WTC11 (cell line): Measurements from ENCODE around the gene EEF2K.

Experiments
- CREB1 ChIP-seq: sonication (generic); formaldehyde crosslinking; IDR thresholded peaks from 2 replicates; pipeline ENCODE4 v1.8.0; 2023; ENCODE audit warnings: mild to moderate bottlenecking, missing genetic modification reagents
- ESRRA ChIP-seq: sonication (generic); formaldehyde crosslinking; IDR thresholded peaks from 2 replicates; pipeline ENCODE4 v1.8.1; 2022; ENCODE audit warnings: mild to moderate bottlenecking, missing genetic modification reagents, borderline replicate concordance
- FOXK1 ChIP-seq: sonication (generic); formaldehyde crosslinking; IDR thresholded peaks from 2 replicates; pipeline ENCODE4 v1.8.0; 2022; ENCODE audit warnings: mild to moderate bottlenecking, moderate library complexity, missing genetic modification reagents
- NR3C1 ChIP-seq: sonication (generic); formaldehyde crosslinking; conservative IDR thresholded peaks from 2 replicates; pipeline ENCODE4 v1.8.1; 2023; ENCODE audit warnings: low read depth, mild to moderate bottlenecking, missing genetic modification reagents
- PREB ChIP-seq: sonication (generic); formaldehyde crosslinking; IDR thresholded peaks from 2 replicates; pipeline ENCODE4 v1.8.1; 2022; ENCODE audit warnings: mild to moderate bottlenecking, missing genetic modification reagents, moderate library complexity, borderline replicate concordance
- SMAD3 ChIP-seq: sonication (generic); formaldehyde crosslinking; IDR thresholded peaks from 2 replicates; pipeline ENCODE4 v1.8.0; 2022; ENCODE audit warnings: missing genetic modification reagents, mild to moderate bottlenecking, borderline replicate concordance
- USF1 ChIP-seq: sonication (generic); formaldehyde crosslinking; IDR thresholded peaks from 2 replicates; pipeline ENCODE4 v1.8.0; 2022; ENCODE audit warnings: mild to moderate bottlenecking, missing genetic modification reagents
- USF2 ChIP-seq: sonication (generic); formaldehyde crosslinking; IDR thresholded peaks from 2 replicates; pipeline ENCODE4 v1.8.1; 2023; ENCODE audit warnings: mild to moderate bottlenecking, missing genetic modification reagents, moderate library complexity
- ZBTB43 ChIP-seq: sonication (generic); formaldehyde crosslinking; IDR thresholded peaks from 2 replicates; pipeline ENCODE4 v1.8.1; 2023; ENCODE audit warnings: mild to moderate bottlenecking, missing genetic modification reagents
- ZNF263 ChIP-seq: sonication (generic); formaldehyde crosslinking; IDR thresholded peaks from 2 replicates; pipeline ENCODE4 v1.8.1; 2022; ENCODE audit warnings: low read depth, mild to moderate bottlenecking, moderate library complexity, missing genetic modification reagents
- TF ChIP-seq, protein P1 (sequence below): sonication (generic); formaldehyde crosslinking; IDR thresholded peaks from 2 replicates; pipeline ENCODE4 v1.8.1; 2022; ENCODE audit warnings: low read depth, mild to moderate bottlenecking, moderate library complexity, missing genetic modification reagents, borderline replicate concordance
- TF ChIP-seq, protein P2 (sequence below): fragments of 200-600 bp; IDR thresholded peaks from 2 replicates; pipeline ENCODE4 v1.8.0; 2022; ENCODE audit warnings: antibody characterized with exemption
- TF ChIP-seq, protein P3 (sequence below): sonication (generic); formaldehyde crosslinking; IDR thresholded peaks from 2 replicates; pipeline ENCODE4 v1.8.0; 2022; ENCODE audit warnings: mild to moderate bottlenecking, missing genetic modification reagents

DNA sequence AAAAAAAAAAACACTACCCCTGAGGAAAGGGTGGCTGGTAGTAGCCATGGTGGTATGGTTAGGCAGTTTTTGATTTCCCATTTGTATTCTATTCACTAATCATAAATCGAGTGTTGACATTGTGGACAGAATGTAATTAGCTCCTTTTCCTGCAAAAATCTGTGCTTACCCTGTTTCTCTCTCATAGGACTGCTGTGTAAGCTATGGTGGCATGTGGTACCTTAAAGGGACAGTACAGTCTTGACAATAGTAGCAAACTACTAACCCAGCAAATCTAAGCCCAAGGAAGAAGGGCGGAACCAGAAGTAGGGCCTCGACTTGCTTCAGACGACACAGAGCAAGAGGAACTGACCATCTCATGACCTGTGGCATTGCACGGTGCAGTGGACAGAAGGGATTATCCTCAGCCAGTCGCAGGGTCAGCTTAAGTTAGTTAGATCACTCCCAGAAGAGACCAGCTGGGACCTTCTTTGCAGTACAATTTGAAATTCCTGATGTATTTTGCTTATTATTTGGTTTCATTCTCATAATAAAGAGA is 127.4 kb downstream of the EEF2K start:
- no peak for TF ChIP-seq NR3C1
- no peak for TF ChIP-seq ZNF263 (CRISPR knock-in tag)
- TF ChIP-seq CREB1, result no peak
- no peak for TF ChIP-seq ZBTB43 (CRISPR knock-in tag)
- TF ChIP-seq, protein P1, sequence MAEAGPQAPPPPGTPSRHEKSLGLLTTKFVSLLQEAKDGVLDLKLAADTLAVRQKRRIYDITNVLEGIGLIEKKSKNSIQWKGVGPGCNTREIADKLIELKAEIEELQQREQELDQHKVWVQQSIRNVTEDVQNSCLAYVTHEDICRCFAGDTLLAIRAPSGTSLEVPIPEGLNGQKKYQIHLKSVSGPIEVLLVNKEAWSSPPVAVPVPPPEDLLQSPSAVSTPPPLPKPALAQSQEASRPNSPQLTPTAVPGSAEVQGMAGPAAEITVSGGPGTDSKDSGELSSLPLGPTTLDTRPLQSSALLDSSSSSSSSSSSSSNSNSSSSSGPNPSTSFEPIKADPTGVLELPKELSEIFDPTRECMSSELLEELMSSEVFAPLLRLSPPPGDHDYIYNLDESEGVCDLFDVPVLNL, result no peak
- TF ChIP-seq, protein P2, sequence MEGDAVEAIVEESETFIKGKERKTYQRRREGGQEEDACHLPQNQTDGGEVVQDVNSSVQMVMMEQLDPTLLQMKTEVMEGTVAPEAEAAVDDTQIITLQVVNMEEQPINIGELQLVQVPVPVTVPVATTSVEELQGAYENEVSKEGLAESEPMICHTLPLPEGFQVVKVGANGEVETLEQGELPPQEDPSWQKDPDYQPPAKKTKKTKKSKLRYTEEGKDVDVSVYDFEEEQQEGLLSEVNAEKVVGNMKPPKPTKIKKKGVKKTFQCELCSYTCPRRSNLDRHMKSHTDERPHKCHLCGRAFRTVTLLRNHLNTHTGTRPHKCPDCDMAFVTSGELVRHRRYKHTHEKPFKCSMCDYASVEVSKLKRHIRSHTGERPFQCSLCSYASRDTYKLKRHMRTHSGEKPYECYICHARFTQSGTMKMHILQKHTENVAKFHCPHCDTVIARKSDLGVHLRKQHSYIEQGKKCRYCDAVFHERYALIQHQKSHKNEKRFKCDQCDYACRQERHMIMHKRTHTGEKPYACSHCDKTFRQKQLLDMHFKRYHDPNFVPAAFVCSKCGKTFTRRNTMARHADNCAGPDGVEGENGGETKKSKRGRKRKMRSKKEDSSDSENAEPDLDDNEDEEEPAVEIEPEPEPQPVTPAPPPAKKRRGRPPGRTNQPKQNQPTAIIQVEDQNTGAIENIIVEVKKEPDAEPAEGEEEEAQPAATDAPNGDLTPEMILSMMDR, result no peak
- TF ChIP-seq, protein P3, sequence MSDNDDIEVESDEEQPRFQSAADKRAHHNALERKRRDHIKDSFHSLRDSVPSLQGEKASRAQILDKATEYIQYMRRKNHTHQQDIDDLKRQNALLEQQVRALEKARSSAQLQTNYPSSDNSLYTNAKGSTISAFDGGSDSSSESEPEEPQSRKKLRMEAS (CRISPR knock-in tag), result no peak
- no peak for TF ChIP-seq USF1 (CRISPR knock-in tag)
- no peak for TF ChIP-seq USF2 (CRISPR knock-in tag)
- no peak for TF ChIP-seq FOXK1 (CRISPR knock-in tag)
- TF ChIP-seq ESRRA, result no peak
- no peak for TF ChIP-seq PREB (CRISPR knock-in tag)
- no peak for TF ChIP-seq SMAD3 (CRISPR knock-in tag)
